ENCODE measurements around the gene RARA.

GRCh38 chr17:40348562-40349476 lies 39.8 kb downstream of the RARA start:
- no peak for TF ChIP-seq GATA2 (IDR thresholded peaks at IDR 0.05; ENCODE audit: low read depth, low read length)
- TF ChIP-seq GATA3 (IDR thresholded peaks at IDR 0.05; ENCODE audit: low read depth, low read length), result no peak

All from SH-SY5Y (cell line).